Measurements from ENCODE around the gene IL33.

Gene IL33

DNA sequence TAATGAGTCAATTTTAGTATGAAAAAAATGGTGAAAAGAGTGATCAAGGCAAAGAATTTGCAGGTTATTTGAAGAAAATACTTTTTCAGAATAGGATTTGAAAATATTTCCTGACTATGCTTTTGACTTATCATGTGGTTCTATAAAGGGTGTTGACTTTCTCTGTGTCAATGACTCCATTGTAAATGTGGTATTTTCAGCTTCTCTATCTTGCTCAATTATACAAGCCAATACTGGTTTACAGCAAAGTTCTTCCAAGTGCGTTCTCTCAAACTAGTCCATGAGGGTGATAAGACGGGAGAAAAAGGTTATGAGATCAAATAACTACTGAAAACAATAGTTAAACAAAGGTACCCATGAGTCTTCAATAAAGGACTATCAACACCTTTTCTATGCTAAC is 21.7 kb downstream of the IL33 start:
- H3K4me3 ChIP-seq (ENCODE audit: control insufficient read depth, low read depth, low read length), result no peak overlapping the region
- TF ChIP-seq, protein P1, sequence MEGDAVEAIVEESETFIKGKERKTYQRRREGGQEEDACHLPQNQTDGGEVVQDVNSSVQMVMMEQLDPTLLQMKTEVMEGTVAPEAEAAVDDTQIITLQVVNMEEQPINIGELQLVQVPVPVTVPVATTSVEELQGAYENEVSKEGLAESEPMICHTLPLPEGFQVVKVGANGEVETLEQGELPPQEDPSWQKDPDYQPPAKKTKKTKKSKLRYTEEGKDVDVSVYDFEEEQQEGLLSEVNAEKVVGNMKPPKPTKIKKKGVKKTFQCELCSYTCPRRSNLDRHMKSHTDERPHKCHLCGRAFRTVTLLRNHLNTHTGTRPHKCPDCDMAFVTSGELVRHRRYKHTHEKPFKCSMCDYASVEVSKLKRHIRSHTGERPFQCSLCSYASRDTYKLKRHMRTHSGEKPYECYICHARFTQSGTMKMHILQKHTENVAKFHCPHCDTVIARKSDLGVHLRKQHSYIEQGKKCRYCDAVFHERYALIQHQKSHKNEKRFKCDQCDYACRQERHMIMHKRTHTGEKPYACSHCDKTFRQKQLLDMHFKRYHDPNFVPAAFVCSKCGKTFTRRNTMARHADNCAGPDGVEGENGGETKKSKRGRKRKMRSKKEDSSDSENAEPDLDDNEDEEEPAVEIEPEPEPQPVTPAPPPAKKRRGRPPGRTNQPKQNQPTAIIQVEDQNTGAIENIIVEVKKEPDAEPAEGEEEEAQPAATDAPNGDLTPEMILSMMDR (conservative IDR thresholded peaks at IDR 0.05; ENCODE audit: control insufficient read depth, insufficient read depth, low read depth, low read length), result no peak
- no peak for DNase-seq (ENCODE audit: low read depth)

DNA sequence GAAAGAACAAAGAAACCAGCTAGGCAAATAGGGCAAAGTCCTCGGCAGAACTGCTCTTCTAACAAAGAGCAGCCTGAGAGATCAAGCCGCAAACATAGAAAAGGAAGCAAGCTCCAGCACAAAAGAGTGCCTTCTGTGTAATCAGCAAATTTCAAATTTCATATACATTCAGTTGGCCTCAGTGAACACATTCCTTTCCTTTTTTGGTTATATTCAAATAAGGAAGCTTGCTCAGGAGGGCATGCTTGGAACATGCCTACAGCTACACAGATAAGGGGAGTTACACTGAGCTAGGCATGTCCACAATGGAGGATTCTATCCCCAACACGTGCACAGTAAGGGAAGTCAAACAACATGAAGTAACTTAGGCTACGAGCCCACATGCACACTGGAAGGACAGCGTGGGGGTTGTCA is 23.4 kb downstream of the IL33 start:
- H3K4me3 ChIP-seq (ENCODE audit: control insufficient read depth, low read depth, low read length), result no peak overlapping the region
- no peak for DNase-seq (ENCODE audit: low read depth)
- TF ChIP-seq, protein P1 (conservative IDR thresholded peaks at IDR 0.05; ENCODE audit: control insufficient read depth, insufficient read depth, low read depth, low read length), result no peak

GRCh38 chr9:6239694-6240093 is 24.1 kb downstream of the IL33 start:
- H3K4me3 ChIP-seq (ENCODE audit: control insufficient read depth, low read depth, low read length), result no peak overlapping the region
- TF ChIP-seq, protein P1 (conservative IDR thresholded peaks at IDR 0.05; ENCODE audit: control insufficient read depth, insufficient read depth, low read depth, low read length), result no peak
- peak; percentile 16 for DNase-seq (ENCODE audit: low read depth)

DNA sequence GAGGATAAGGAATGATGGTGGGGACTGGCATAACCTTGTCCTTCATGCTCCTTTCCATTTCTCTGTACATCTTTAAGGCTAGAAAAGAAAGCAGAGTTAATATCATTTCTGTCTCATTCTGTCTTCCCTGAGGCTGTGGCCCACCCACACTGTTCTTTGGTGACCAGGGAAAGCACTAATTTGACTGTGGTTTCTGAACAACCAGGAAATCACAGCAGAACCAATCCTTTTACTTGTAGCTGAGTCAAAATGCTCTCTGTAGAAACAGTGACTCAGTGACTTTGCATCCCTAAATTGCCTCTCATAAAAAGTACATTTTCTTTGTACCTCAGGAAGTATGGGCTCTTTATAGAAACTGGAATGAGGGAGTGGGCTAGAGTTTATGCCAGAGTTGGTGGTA is 28.1 kb downstream of the IL33 start:
- H3K4me3 ChIP-seq (ENCODE audit: control insufficient read depth, low read depth, low read length), result no peak overlapping the region
- DNase-seq (ENCODE audit: low read depth), result peak; percentile 78
- TF ChIP-seq, protein P1 (conservative IDR thresholded peaks at IDR 0.05; ENCODE audit: control insufficient read depth, insufficient read depth, low read depth, low read length), result no peak

GRCh38 chr9:6247266-6247665 is 31.7 kb downstream of the IL33 start:
- DNase-seq (ENCODE audit: low read depth), result peak; percentile 25
- TF ChIP-seq, protein P1 (conservative IDR thresholded peaks at IDR 0.05; ENCODE audit: control insufficient read depth, insufficient read depth, low read depth, low read length), result no peak
- no peak overlapping the region for H3K4me3 ChIP-seq (ENCODE audit: control insufficient read depth, low read depth, low read length)

DNA sequence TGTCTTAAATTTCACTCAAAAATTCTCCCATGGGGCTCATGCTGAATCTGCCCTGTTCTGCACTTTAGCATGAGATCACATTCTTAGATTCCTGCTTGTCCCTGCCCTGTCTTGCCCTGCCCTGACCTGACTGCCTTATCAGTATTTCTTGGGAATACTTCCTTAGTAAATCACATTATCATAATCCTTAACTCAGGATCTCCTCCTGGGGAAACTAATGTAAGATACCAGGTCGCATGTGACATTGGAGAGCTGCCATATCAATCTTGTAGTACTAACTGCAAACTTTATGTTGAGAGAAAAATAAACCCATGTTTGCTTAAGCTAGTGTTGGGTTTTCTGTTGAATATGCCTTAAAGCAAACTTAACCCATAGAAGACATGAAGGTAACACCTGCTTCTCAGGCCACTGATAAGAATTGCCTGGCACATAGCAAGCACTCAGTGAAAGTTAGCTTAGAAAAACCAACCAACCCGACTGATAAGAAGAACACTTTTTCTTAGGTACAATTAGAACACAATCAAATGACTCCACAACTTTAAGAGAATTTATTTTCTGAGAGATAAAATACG is 53.3 kb downstream of the IL33 start:
- H3K4me3 ChIP-seq (ENCODE audit: control insufficient read depth, low read depth, low read length), result no peak overlapping the region
- TF ChIP-seq, protein P1 (conservative IDR thresholded peaks at IDR 0.05; ENCODE audit: control insufficient read depth, insufficient read depth, low read depth, low read length), result no peak
- DNase-seq (ENCODE audit: low read depth), result no peak

DNA sequence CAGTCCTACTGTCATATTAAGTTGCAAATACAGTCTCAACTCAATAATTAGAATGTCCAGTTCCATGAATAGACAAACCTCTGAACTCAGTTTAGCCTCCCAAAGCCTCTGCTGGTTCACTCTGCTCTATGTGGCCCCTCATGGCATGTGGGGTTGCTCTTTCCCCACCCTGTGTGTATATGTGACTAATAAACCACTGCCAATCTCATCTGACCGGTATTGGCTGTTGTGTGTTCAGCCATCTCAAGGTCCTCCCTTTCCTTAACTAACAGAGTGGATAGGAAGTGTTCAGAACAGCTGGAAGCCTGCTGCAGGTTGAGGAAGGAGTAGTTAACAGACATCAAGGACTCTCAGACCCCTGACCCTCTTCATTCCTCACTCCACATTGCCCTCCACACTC is 55.3 kb downstream of the IL33 start:
- DNase-seq (ENCODE audit: low read depth), result no peak
- TF ChIP-seq, protein P1 (conservative IDR thresholded peaks at IDR 0.05; ENCODE audit: control insufficient read depth, insufficient read depth, low read depth, low read length), result no peak
- H3K4me3 ChIP-seq (ENCODE audit: control insufficient read depth, low read depth, low read length), result no peak overlapping the region

Data from fibroblast of mammary gland (primary cell).